GM21786 (cell line): Measurements from ENCODE around the gene PTPRM.
"Not testable (repeated sequence)": the region's sequence is repeated elsewhere in the genome, so short reads cannot be mapped to it uniquely, and the experiment has no call there.

Experiments used
- ATAC-seq: cut with Tn5 transposase; IDR thresholded peaks from one replicate; pipeline ENCODE4 v1.9.1; 2021; ENCODE audit not compliant: unreplicated experiment

PTPRM gene

GRCh38 chr18:7926526-7926925 lies 359.4 kb downstream of the PTPRM start:
- no peak for ATAC-seq

- no peak for ATAC-seq
Measured at GRCh38 chr18:7927119-7927518, 360.0 kb downstream of the PTPRM start.

- ATAC-seq = no peak
Measured at GRCh38 chr18:7931763-7932162, 364.6 kb downstream of the PTPRM start.

- no peak for ATAC-seq
Measured at GRCh38 chr18:7937268-7937667, 370.2 kb downstream of the PTPRM start.

- no peak for ATAC-seq
Measured at GRCh38 chr18:7939521-7939920, 372.4 kb downstream of the PTPRM start.

GRCh38 chr18:7940379-7940778 lies 373.3 kb downstream of the PTPRM start:
- ATAC-seq = no peak

GRCh38 chr18:7940971-7941370 lies 373.9 kb downstream of the PTPRM start:
- no peak for ATAC-seq

- no peak for ATAC-seq
Measured at GRCh38 chr18:7941533-7941932, 374.4 kb downstream of the PTPRM start.

GRCh38 chr18:7945882-7946281 lies 378.8 kb downstream of the PTPRM start:
- no peak for ATAC-seq

- ATAC-seq = no peak
Measured at GRCh38 chr18:7946734-7947377, 379.7 kb downstream of the PTPRM start.

- no peak for ATAC-seq
Measured at GRCh38 chr18:7950380-7951136, 383.4 kb downstream of the PTPRM start.

- ATAC-seq = peak; percentile 97
Measured at GRCh38 chr18:7953095-7953958, 386.2 kb downstream of the PTPRM start.

GRCh38 chr18:7954238-7954637 lies 387.1 kb downstream of the PTPRM start:
- ATAC-seq = no peak

GRCh38 chr18:7955175-7955574 lies 388.1 kb downstream of the PTPRM start:
- no peak for ATAC-seq

GRCh38 chr18:7957297-7957696 lies 390.2 kb downstream of the PTPRM start:
- no peak for ATAC-seq

GRCh38 chr18:7958081-7958896 lies 391.2 kb downstream of the PTPRM start:
- ATAC-seq = no peak

GRCh38 chr18:7958897-7959146 lies 391.7 kb downstream of the PTPRM start:
- no peak for ATAC-seq

GRCh38 chr18:7966682-7967081 lies 399.6 kb downstream of the PTPRM start:
- ATAC-seq = not testable (repeated sequence)

- no peak for ATAC-seq
Measured at GRCh38 chr18:7974200-7974874, 407.2 kb downstream of the PTPRM start.

- ATAC-seq = no peak
Measured at GRCh38 chr18:7977897-7978296, 410.8 kb downstream of the PTPRM start.

- ATAC-seq = no peak
Measured at GRCh38 chr18:7978834-7979233, 411.7 kb downstream of the PTPRM start.
